Endothelial cell of umbilical vein (primary cell): Measurements from ENCODE around the gene RAB27B.
"Not testable (repeated sequence)": the region's sequence is repeated elsewhere in the genome, so short reads cannot be mapped to it uniquely, and the experiment has no call there.

Experiments
- CTCF ChIP-seq, 2 donors: IDR thresholded peaks; 1 replicate in 1 of 2; 2 replicates in 1 of 2; pipeline ENCODE4 v1.5.1; 2011; ENCODE audit warnings: low read length in 2 of 2, mild to moderate bottlenecking in 2 of 2, moderate library complexity in 2 of 2, control low read depth in 1 of 2, inconsistent platforms in 1 of 2, low read depth in 1 of 2; ENCODE audit not compliant: insufficient read depth in 1 of 2; ENCODE audit errors: extremely low read depth in 1 of 2
- EZH2 ChIP-seq: IDR thresholded peaks from 2 replicates; pipeline ENCODE4 v1.6.1; 2012; ENCODE audit warnings: borderline replicate concordance, low read depth, mild to moderate bottlenecking, moderate library complexity, low read length, inconsistent platforms; ENCODE audit not compliant: severe bottlenecking
- MAX ChIP-seq: IDR thresholded peaks from 2 replicates; pipeline ENCODE4 v1.6.1; 2011; ENCODE audit not compliant: insufficient read depth, insufficient read length
- POLR2A ChIP-seq: IDR thresholded peaks from 2 replicates; pipeline ENCODE4 v1.6.1; 2012; ENCODE audit warnings: low read depth, mild to moderate bottlenecking, control low read depth, low read length
- POLR2AphosphoS5 ChIP-seq: IDR thresholded peaks from 2 replicates; pipeline ENCODE4 v1.6.1; 2012; ENCODE audit warnings: low read depth, mild to moderate bottlenecking, control low read depth, low read length, moderate library complexity; ENCODE audit not compliant: insufficient read depth

GRCh38 chr18:54855050-54855449 is 26.8 kb downstream of the RAB27B start:
- TF ChIP-seq CTCF (IDR thresholded peaks at IDR 0.05; ENCODE audit: extremely low read depth in 1 of 2, insufficient read depth in 1 of 2, low read depth in 1 of 2, low read length in 2 of 2); MAX; POLR2A; EZH2; POLR2AphosphoS5: not testable (repeated sequence)
